Endothelial cell of umbilical vein (primary cell): Measurements from ENCODE around the gene ZMYM4. TPM values are rescaled to one million over a fixed set of nuclear protein-coding genes. Genes with fewer than 3 reads are reported as not detected.

Experiments used
- BruUV-seq: library from RNA; stranded (reverse); fragments of 400-500 nt; replicated peaks from 2 replicates; lab custom pipeline; 2021; lab: Mats Ljungman, UMichigan
- CTCF ChIA-PET: fragments of 300-600, 350-600 bp; sonication (Branson Sonifier 250); formaldehyde crosslinking; loops from one replicate; lab custom pipeline; 2021; ENCODE audit warnings: antibody characterized with exemption, inconsistent platforms; lab: Charles Lee
- POLR2A ChIA-PET: fragments of 300-600, 350-600 bp; sonication (Branson Sonifier 250); formaldehyde crosslinking; loops from one replicate; lab custom pipeline; 2021; ENCODE audit warnings: antibody characterized with exemption, inconsistent platforms; lab: Charles Lee
- DNase-seq: peaks from one replicate; pipeline ENCODE4 v3.0.0-alpha.2; 2011; ENCODE audit warnings: low read depth, low spot score
- FAIRE-seq: peaks from 2 replicates; lab custom pipeline; 2011; peaks lifted over from hg19 to GRCh38; lab: Jason Lieb, UNC
- H2AFZ ChIP-seq: 2 replicates; pipeline ENCODE4 v1.6.0; 2012; ENCODE audit warnings: low read depth, low read length, control low read depth, inconsistent platforms
- H3K27ac ChIP-seq: 2 replicates; pipeline ENCODE4 v1.5.1; 2011; ENCODE audit warnings: low read depth, mild to moderate bottlenecking, control low read depth, low read length, moderate library complexity; ENCODE audit not compliant: insufficient read depth
- H3K27me3 ChIP-seq, 2 experiments: 2 replicates each; pipeline versions ENCODE4 v1.6.0 to v1.6.1; 2011; ENCODE audit warnings: low read length in 2 of 2, mixed read lengths in 1 of 2; ENCODE audit not compliant: control insufficient read depth in 2 of 2, insufficient read depth in 2 of 2
- H3K36me3 ChIP-seq, 2 experiments: 2 replicates in 1 of 2; 3 replicates in 1 of 2; pipeline ENCODE4 v1.5.1; 2011; ENCODE audit warnings: low read length in 2 of 2, mild to moderate bottlenecking in 1 of 2, moderate library complexity in 1 of 2; ENCODE audit not compliant: control insufficient read depth in 2 of 2, insufficient read depth in 2 of 2; ENCODE audit errors: extremely low read depth in 1 of 2
- H3K4me1 ChIP-seq: 3 replicates; pipeline ENCODE4 v1.5.1; 2011; ENCODE audit warnings: mild to moderate bottlenecking, low read length; ENCODE audit not compliant: control insufficient read depth, insufficient read depth; ENCODE audit errors: extremely low read depth
- H3K4me2 ChIP-seq: 2 replicates; pipeline ENCODE4 v1.6.1; 2011; ENCODE audit warnings: low read length, control low read depth, mixed read lengths; ENCODE audit not compliant: insufficient read depth
- H3K4me3 ChIP-seq, 3 experiments: fragments of 200-600 bp in 1 of 3; sonication (generic), shearing (Covaris generic) in 1 of 3; replicated peaks in 1 of 3; 2 replicates each; pipeline ENCODE4 v1.5.1; 2011 to 2016; ENCODE audit warnings: control low read depth in 3 of 3, low read length in 3 of 3, mild to moderate bottlenecking in 2 of 3, inconsistent platforms in 1 of 3, low read depth in 1 of 3, moderate library complexity in 1 of 3; ENCODE audit not compliant: insufficient read depth in 1 of 3
- H3K79me2 ChIP-seq: 2 replicates; pipeline ENCODE4 v1.6.0; 2012; ENCODE audit warnings: low read length, inconsistent platforms; ENCODE audit not compliant: control insufficient read depth, insufficient read depth
- H3K9ac ChIP-seq: replicated peaks from 2 replicates; pipeline ENCODE3; 2011; ENCODE audit warnings: low read length, control low read depth; ENCODE audit not compliant: insufficient read depth; ENCODE audit errors: extremely low read depth
- H3K9me1 ChIP-seq: replicated peaks from 3 replicates; pipeline ENCODE4 v1.6.0; 2011; ENCODE audit warnings: mild to moderate bottlenecking, low read length; ENCODE audit not compliant: control insufficient read depth, insufficient read depth; ENCODE audit errors: extremely low read depth
- H3K9me3 ChIP-seq: replicated peaks from 2 replicates; pipeline ENCODE4 v1.5.1; 2012; ENCODE audit warnings: low read length, inconsistent platforms; ENCODE audit not compliant: control insufficient read depth, insufficient read depth
- H4K20me1 ChIP-seq: replicated peaks from 2 replicates; pipeline ENCODE3; 2011; ENCODE audit warnings: mild to moderate bottlenecking, low read length; ENCODE audit not compliant: control insufficient read depth, insufficient read depth; ENCODE audit errors: extremely low read depth
- EZH2 ChIP-seq: IDR thresholded peaks from 2 replicates; pipeline ENCODE4 v1.6.1; 2012; ENCODE audit warnings: borderline replicate concordance, low read depth, mild to moderate bottlenecking, moderate library complexity, low read length, inconsistent platforms; ENCODE audit not compliant: severe bottlenecking
- FOS ChIP-seq: IDR thresholded peaks from 2 replicates; pipeline ENCODE4 v1.6.1; 2011; ENCODE audit warnings: mild to moderate bottlenecking, low read length, moderate library complexity, borderline replicate concordance; ENCODE audit not compliant: insufficient read depth
- GATA2 ChIP-seq: IDR thresholded peaks from 2 replicates; pipeline ENCODE4 v1.7.0; 2011; ENCODE audit warnings: low read depth, mild to moderate bottlenecking, moderate library complexity, mixed read lengths, low read length; ENCODE audit not compliant: insufficient read length, insufficient read depth
- JUN ChIP-seq: IDR thresholded peaks from 2 replicates; pipeline ENCODE4 v1.6.1; 2011; ENCODE audit warnings: borderline replicate concordance, low read depth; ENCODE audit not compliant: insufficient read length, insufficient read depth
- MYC ChIP-seq: IDR thresholded peaks from one replicate; pipeline ENCODE4 v1.6.1; 2011; ENCODE audit warnings: mild to moderate bottlenecking, low read depth, low read length
- POLR2A ChIP-seq: IDR thresholded peaks from 2 replicates; pipeline ENCODE4 v1.6.1; 2012; ENCODE audit warnings: low read depth, mild to moderate bottlenecking, control low read depth, low read length
- POLR2AphosphoS5 ChIP-seq: IDR thresholded peaks from 2 replicates; pipeline ENCODE4 v1.6.1; 2012; ENCODE audit warnings: low read depth, mild to moderate bottlenecking, control low read depth, low read length, moderate library complexity; ENCODE audit not compliant: insufficient read depth
- dilution Hi-C: fragments of 300-500 bp; cut with MboI; formaldehyde crosslinking; loops from one replicate; pipeline ENCODE4 v1.15.0; 2019; ENCODE audit warnings: low sequenced_read_pairs; ENCODE audit not compliant: extremely low pct_ligation_motif_present
- intact Hi-C: fragments of 100-400 bp; cut with micrococcal nuclease; formaldehyde crosslinking; loops from one replicate; pipeline ENCODE4 v1.10.0; 2022
- polyA plus RNA-seq, 4 experiments: library from polyadenylated mRNA; depleted of rRNA in 3 of 4; stranded (reverse) in 3 of 4; unstranded in 1 of 4; fragments of >200 nt; gene quantifications; 2 replicates each; pipeline versions ENCODE4 v1.2.1 to v1.2.3, GENCODE V29; 2011 to 2012; ENCODE audit warnings: missing spikeins in 1 of 4
- total RNA-seq: library from RNA; stranded (reverse); gene quantifications from 2 replicates; pipeline ENCODE4 v1.2.3, GENCODE V29; 2021
- TF ChIP-seq, protein P1 (sequence below): IDR thresholded peaks from 2 replicates; pipeline ENCODE4 v1.6.1; 2011; ENCODE audit not compliant: insufficient read depth, insufficient read length
- TF ChIP-seq, protein P2 (sequence below), 2 donors: IDR thresholded peaks; 1 replicate in 1 of 2; 2 replicates in 1 of 2; pipeline ENCODE4 v1.5.1; 2011; ENCODE audit warnings: low read length in 2 of 2, mild to moderate bottlenecking in 2 of 2, moderate library complexity in 2 of 2, control low read depth in 1 of 2, inconsistent platforms in 1 of 2, low read depth in 1 of 2; ENCODE audit not compliant: insufficient read depth in 1 of 2; ENCODE audit errors: extremely low read depth in 1 of 2

ZMYM4 gene
- total and polyA plus RNA-seq, 2 donors (not counting 3 experiments of a cell fraction or from before 2014, with no cell fraction given), result 15.3 to 65.0 TPM

DNA sequence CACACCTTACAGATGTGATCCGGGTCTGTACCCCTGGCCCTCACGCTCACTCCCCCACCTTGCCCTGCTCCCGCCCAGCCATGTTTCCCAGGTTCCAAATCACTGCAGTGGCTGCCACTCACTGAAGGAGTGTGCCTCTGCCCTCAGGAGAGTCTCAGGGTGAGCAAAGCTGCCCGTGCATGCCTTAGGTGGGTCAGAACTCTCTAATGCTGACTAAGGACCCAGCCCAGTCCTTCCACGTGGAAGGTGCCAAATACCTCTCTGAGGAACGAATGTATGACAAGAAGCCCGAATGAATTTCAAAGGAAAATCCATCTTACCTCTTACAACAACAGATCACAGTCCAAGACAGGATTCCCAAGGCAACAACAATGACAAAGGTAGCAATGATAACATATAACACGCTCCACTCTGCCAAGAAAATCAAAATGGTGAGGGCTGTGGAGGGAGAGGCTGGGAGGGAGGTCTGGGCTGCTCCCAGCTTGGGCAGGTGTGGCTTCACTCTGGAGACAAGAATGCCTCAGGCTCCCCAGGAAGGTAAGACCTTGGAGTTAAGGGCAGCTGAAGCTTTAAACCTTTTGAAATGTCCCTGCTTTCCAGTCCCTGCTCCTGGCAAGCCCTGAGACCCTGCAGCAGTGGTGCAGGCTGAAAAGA lies 173.5 kb downstream of the ZMYM4 start:
- Histone ChIP-seq H3K9me1 (no peaks in the 10 kb centered on the region), H3K36me3 (peaks cover 0 to 17% of the 10 kb centered on the region in 2 experiments), H2AFZ (no peak overlapping the region), H3K79me2 (no peaks in the 10 kb centered on the region), H3K4me2 (no peak overlapping the region), H4K20me1 (no peaks in the 10 kb centered on the region), H3K4me1 (no peaks in the 10 kb centered on the region), H3K27me3 (no peaks in the 10 kb centered on the region), H3K9me3 (no peaks in the 10 kb centered on the region), H3K27ac (no peak overlapping the region), H3K4me3 (no peak overlapping the region), H3K9ac (no peak overlapping the region)
- no peak for DNase-seq
- no peak for TF ChIP-seq JUN
- no peak for TF ChIP-seq GATA2
- no peak for TF ChIP-seq MYC
- TF ChIP-seq, protein P1, sequence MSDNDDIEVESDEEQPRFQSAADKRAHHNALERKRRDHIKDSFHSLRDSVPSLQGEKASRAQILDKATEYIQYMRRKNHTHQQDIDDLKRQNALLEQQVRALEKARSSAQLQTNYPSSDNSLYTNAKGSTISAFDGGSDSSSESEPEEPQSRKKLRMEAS, result no peak
- no peak for TF ChIP-seq EZH2
- TF ChIP-seq POLR2A, result no peak
- TF ChIP-seq FOS, result no peak
- no peak for TF ChIP-seq POLR2AphosphoS5
- TF ChIP-seq, protein P2, sequence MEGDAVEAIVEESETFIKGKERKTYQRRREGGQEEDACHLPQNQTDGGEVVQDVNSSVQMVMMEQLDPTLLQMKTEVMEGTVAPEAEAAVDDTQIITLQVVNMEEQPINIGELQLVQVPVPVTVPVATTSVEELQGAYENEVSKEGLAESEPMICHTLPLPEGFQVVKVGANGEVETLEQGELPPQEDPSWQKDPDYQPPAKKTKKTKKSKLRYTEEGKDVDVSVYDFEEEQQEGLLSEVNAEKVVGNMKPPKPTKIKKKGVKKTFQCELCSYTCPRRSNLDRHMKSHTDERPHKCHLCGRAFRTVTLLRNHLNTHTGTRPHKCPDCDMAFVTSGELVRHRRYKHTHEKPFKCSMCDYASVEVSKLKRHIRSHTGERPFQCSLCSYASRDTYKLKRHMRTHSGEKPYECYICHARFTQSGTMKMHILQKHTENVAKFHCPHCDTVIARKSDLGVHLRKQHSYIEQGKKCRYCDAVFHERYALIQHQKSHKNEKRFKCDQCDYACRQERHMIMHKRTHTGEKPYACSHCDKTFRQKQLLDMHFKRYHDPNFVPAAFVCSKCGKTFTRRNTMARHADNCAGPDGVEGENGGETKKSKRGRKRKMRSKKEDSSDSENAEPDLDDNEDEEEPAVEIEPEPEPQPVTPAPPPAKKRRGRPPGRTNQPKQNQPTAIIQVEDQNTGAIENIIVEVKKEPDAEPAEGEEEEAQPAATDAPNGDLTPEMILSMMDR (IDR thresholded peaks at IDR 0.05; ENCODE audit: extremely low read depth in 1 of 2, insufficient read depth in 1 of 2, low read depth in 1 of 2, low read length in 2 of 2), result no peak
- BruUV-seq, result no TSS peak
- ChIA-PET POLR2A (no interaction called here), CTCF (interaction anchor here (4.6 kb wide), 1 partner anchor 10 kb away, joined by 28 read pairs; no protein-coding TSS in a partner anchor)
- dilution Hi-C loops, result no loop called here
- intact Hi-C loops, result no loop called here
- FAIRE-seq, result no peak
